ENCODE results near the gene HBE1. TPM values are rescaled to one million over a fixed set of nuclear protein-coding genes. Genes with fewer than 3 reads are reported as not detected.

The HBE1 gene
- total and polyA plus RNA-seq, 9 of the 15 experiments (the other 6 are each of a cell fraction or from before 2014, with no cell fraction given) = 612 to 10,250 (median 2,181) TPM

- TF ChIP-seq SMARCC2 (IDR thresholded peaks at IDR 0.05; ENCODE audit: low read depth) (no peak), CBX5 (IDR thresholded peaks at IDR 0.05; ENCODE audit: borderline replicate concordance, low read depth) (no peak), ZHX1 (conservative IDR thresholded peaks at IDR 0.05; ENCODE audit: low read length) (no peak), TAF9B (IDR thresholded peaks at IDR 0.05; ENCODE audit: partially characterized antibody) (no peak), TRIM24 (IDR thresholded peaks at IDR 0.05) (peak; percentile 76 to 80; a peak in 3 of 4 replicates), E4F1 (CRISPR knock-in tag; IDR thresholded peaks at IDR 0.05; ENCODE audit: borderline replicate concordance) (no peak), RB1 (IDR thresholded peaks at IDR 0.05; ENCODE audit: low read depth) (no peak), OTX1 (CRISPR knock-in tag; IDR thresholded peaks at IDR 0.05) (no peak), NR0B1 (IDR thresholded peaks at IDR 0.05; ENCODE audit: partially characterized antibody) (no peak), ZNF584 (CRISPR knock-in tag; IDR thresholded peaks at IDR 0.05; ENCODE audit: low read depth) (no peak), HDAC8 (tag; IDR thresholded peaks at IDR 0.05) (no peak), ETS2 (tag; IDR thresholded peaks at IDR 0.05; ENCODE audit: borderline replicate concordance, poor library complexity, severe bottlenecking) (no peak), ZBTB1 (CRISPR knock-in tag; IDR thresholded peaks at IDR 0.05; ENCODE audit: borderline replicate concordance, low read depth) (no peak), HDAC2 (IDR thresholded peaks at IDR 0.05) (no peak), PTRF (tag; IDR thresholded peaks at IDR 0.05) (no peak), CBFB (CRISPR knock-in tag; IDR thresholded peaks at IDR 0.05) (no peak), E2F3 (CRISPR knock-in tag; IDR thresholded peaks at IDR 0.05) (no peak), ZNF133 (CRISPR knock-in tag; IDR thresholded peaks at IDR 0.05) (no peak), NR1H2 (CRISPR knock-in tag; IDR thresholded peaks at IDR 0.05) (no peak), ZNF740 (CRISPR knock-in tag; IDR thresholded peaks at IDR 0.05) (no peak), ZNF740 (tag; IDR thresholded peaks at IDR 0.05) (no peak), JUN (IDR thresholded peaks at IDR 0.05; ENCODE audit: borderline replicate concordance, low read depth, low read length) (no peak), JUN (CRISPR knock-in tag; IDR thresholded peaks at IDR 0.05; ENCODE audit: borderline replicate concordance) (no peak), SP1 (CRISPR knock-in tag; IDR thresholded peaks at IDR 0.05) (no peak)
Observed at GRCh38 chr11:5284637-5285036, 14.9 kb upstream of the HBE1 start (continued).

Data from K562 (cell line).